GM12878 (cell line): ENCODE results near the gene ZNF423. TPM values are rescaled to one million over a fixed set of nuclear protein-coding genes. Genes with fewer than 3 reads are reported as not detected.
A peak's percentile ranks its signal among the peaks of the same experiment; 100 is the strongest.

Experiments
- ATAC-seq: fragments of 200-7000 bp; cut with Tn5 transposase; 3 replicates; pipeline ENCODE4 v1.9.1; 2020; ENCODE audit warnings: mild to moderate bottlenecking, moderate library complexity
- BruUV-seq: library from RNA; stranded (reverse); fragments of 400-500 nt; replicated peaks from 2 replicates; lab custom pipeline; 2021; lab: Mats Ljungman, UMichigan
- CTCF ChIA-PET: fragments of 300-600 bp; sonication (Branson Sonifier 250); formaldehyde crosslinking; extraction: SDS; loops from one replicate; lab custom pipeline; 2021; ENCODE audit warnings: inconsistent platforms; lab: Yijun Ruan, JAX
- POLR2A ChIA-PET: fragments of 350-600 bp; formaldehyde crosslinking; extraction: SDS; loops from one replicate; lab custom pipeline; 2021; ENCODE audit warnings: inconsistent platforms; lab: Charles Lee
- RAD21 ChIA-PET: fragments of 300-600 bp; sonication (Branson Sonifier 250); formaldehyde crosslinking; loops from one replicate; lab custom pipeline; 2023; ENCODE audit warnings: antibody characterized with exemption; ENCODE audit not compliant: unreplicated experiment; lab: Charles Lee
- SMC1A ChIA-PET: fragments of 300-600 bp; sonication (Branson Sonifier 250); formaldehyde crosslinking; loops from one replicate; lab custom pipeline; 2023; ENCODE audit not compliant: unreplicated experiment, uncharacterized antibody; lab: Charles Lee
- DNase-seq: peaks from one replicate; pipeline ENCODE4 v3.0.0-alpha.2; 2011; ENCODE audit warnings: low read depth, low spot score
- FAIRE-seq: peaks from 3 replicates; lab custom pipeline; 2011; peaks lifted over from hg19 to GRCh38; lab: Jason Lieb, UNC
- H2AFZ ChIP-seq: 2 replicates; pipeline ENCODE4 v1.6.0; 2011; ENCODE audit warnings: low read depth, low read length, control low read depth; ENCODE audit not compliant: control insufficient read depth
- H3K27ac ChIP-seq: 2 replicates; pipeline ENCODE4 v1.5.1; 2011; ENCODE audit warnings: control low read depth; ENCODE audit not compliant: control insufficient read depth, insufficient read depth
- H3K27me3 ChIP-seq, 2 experiments: replicated peaks in 1 of 2; 2 replicates each; pipeline versions ENCODE4 v1.6.0 to v1.6.1; 2011; ENCODE audit warnings: low read length in 1 of 2; ENCODE audit not compliant: control insufficient read depth in 2 of 2, insufficient read depth in 2 of 2
- H3K36me3 ChIP-seq, 2 experiments: 2 replicates each; pipeline ENCODE4 v1.5.1; 2011; ENCODE audit warnings: low read length in 1 of 2; ENCODE audit not compliant: control insufficient read depth in 2 of 2, insufficient read depth in 2 of 2
- H3K4me1 ChIP-seq: 2 replicates; pipeline ENCODE4 v1.6.1; 2011; ENCODE audit warnings: mild to moderate bottlenecking, low read length, moderate library complexity, mixed read lengths; ENCODE audit not compliant: control insufficient read depth, insufficient read depth
- H3K4me2 ChIP-seq: 2 replicates; pipeline ENCODE4 v1.6.0; 2011; ENCODE audit warnings: control low read depth; ENCODE audit not compliant: control insufficient read depth, insufficient read depth
- H3K4me3 ChIP-seq: fragments of 200-600 bp; sonication (generic); 2 replicates; pipeline ENCODE4 v1.5.1; 2016
- H3K79me2 ChIP-seq: 2 replicates; pipeline ENCODE4 v1.6.0; 2011; ENCODE audit warnings: low read length; ENCODE audit not compliant: control insufficient read depth, insufficient read depth
- H3K9ac ChIP-seq: 2 replicates; pipeline ENCODE4 v1.8.0; 2011; ENCODE audit warnings: low read length, control low read depth, mixed read lengths; ENCODE audit not compliant: control insufficient read depth, insufficient read depth
- H3K9me3 ChIP-seq: replicated peaks from 3 replicates; pipeline ENCODE4 v1.5.1; 2011; ENCODE audit warnings: mild to moderate bottlenecking, low read length; ENCODE audit not compliant: control insufficient read depth, insufficient read depth
- H4K20me1 ChIP-seq: 2 replicates; pipeline ENCODE4 v1.6.0; 2011; ENCODE audit not compliant: control insufficient read depth, insufficient read depth
- EED ChIP-seq: sonication (generic); IDR thresholded peaks from 2 replicates; pipeline ENCODE4 v1.6.1; 2016; ENCODE audit warnings: antibody characterized with exemption, low read depth
- HDAC6 ChIP-seq: fragments of 200-600 bp; sonication (generic); IDR thresholded peaks from one replicate; pipeline ENCODE4 v1.8.0; 2017; ENCODE audit warnings: antibody characterized with exemption; ENCODE audit not compliant: unreplicated experiment
- MTA2 ChIP-seq: fragments of 450-650 bp; IDR thresholded peaks from 2 replicates; pipeline ENCODE4 v1.6.1; 2016; ENCODE audit warnings: low read depth, mild to moderate bottlenecking, moderate library complexity
- RAD21 ChIP-seq: IDR thresholded peaks from 2 replicates; pipeline ENCODE4 v1.6.1; 2011; ENCODE audit warnings: mild to moderate bottlenecking, low read depth, low read length, moderate library complexity; ENCODE audit not compliant: insufficient read depth
- SMC3 ChIP-seq: IDR thresholded peaks from 2 replicates; pipeline ENCODE4 v1.6.1; 2011; ENCODE audit warnings: low read length, improper control_type of control experiment, borderline replicate concordance
- WGBS: methylation state at CpG from one replicate; pipeline ENCODE4 v1.1.6; 2016; ENCODE audit warnings: low lambda C conversion rate; ENCODE audit not compliant: insufficient replicate concordance, insufficient coverage; ENCODE audit errors: missing lambda C conversion rate; 5-methylcytosine and 5-hydroxymethylcytosine counted together
- in situ Hi-C: fragments of 300-500 bp; cut with MboI; formaldehyde crosslinking; loops from 9 replicates; pipeline ENCODE4 v1.14.3; 2018; ENCODE audit warnings: mixed read lengths
- intact Hi-C: fragments of 100-400 bp; cut with micrococcal nuclease; formaldehyde crosslinking; loops from one replicate; pipeline ENCODE4 v1.14.2; 2022; ENCODE audit not compliant: unreplicated experiment
- polyA plus RNA-seq, 11 experiments: library from polyadenylated mRNA; depleted of rRNA in 4 of 11; unstranded in 6 of 11; stranded (reverse) in 5 of 11; fragments of >200 nt; fragmentation: Nextera tagmentation in 4 of 11; fragmentation: Illumina TruSeq in 1 of 11; extraction: Ambion mirVana in 4 of 11; extraction: Trizol in 1 of 11; gene quantifications; 1 replicate in 1 of 11; 2 replicates in 10 of 11; pipeline versions ENCODE4 v1.2.1 to v1.2.3, GENCODE V29; 2011 to 2016; ENCODE audit warnings: inconsistent platforms in 2 of 11, missing spikeins in 2 of 11, low read depth in 1 of 11
- total RNA-seq, 4 experiments: library from RNA; depleted of rRNA in 3 of 4; stranded (reverse); fragments of >200 nt in 3 of 4; fragmentation: Illumina TruSeq in 1 of 4; extraction: Trizol in 1 of 4; gene quantifications; 2 replicates each; pipeline versions ENCODE4 v1.2.1 to v1.2.3, GENCODE V29; 2013 to 2021
- TF ChIP-seq, protein P1 (sequence below), 3 experiments: IDR thresholded peaks in 2 of 3; conservative IDR thresholded peaks in 1 of 3; 2 replicates each; pipeline ENCODE4 v1.5.1; 2011; ENCODE audit warnings: low read depth in 3 of 3, low read length in 3 of 3, mild to moderate bottlenecking in 3 of 3, control low read depth in 2 of 3, moderate library complexity in 2 of 3, inconsistent platforms in 1 of 3, mixed read lengths in 1 of 3; ENCODE audit not compliant: control insufficient read depth in 2 of 3, insufficient read depth in 1 of 3; ENCODE audit errors: extremely low read depth in 1 of 3

ZNF423 gene
- total and polyA plus RNA-seq, 10 of the 15 experiments (the other 5 are each of a cell fraction or from before 2014, with no cell fraction given), result 0.03 to 0.64 (median 0.10) TPM

- H3K9me3 ChIP-seq, result no peaks in the 10 kb centered on the region
- no peak for FAIRE-seq
- H3K4me2 ChIP-seq, result no peak overlapping the region
- no peak overlapping the region for H3K27ac ChIP-seq
- no peak overlapping the region for H2AFZ ChIP-seq
- SMC1A ChIA-PET, result no interaction called here
- no peak for DNase-seq
- RAD21 ChIA-PET, result interaction anchor here (1.2 kb wide), 1 partner anchor 101 kb away, joined by 5 read pairs; no protein-coding TSS in a partner anchor
- H3K27me3 ChIP-seq, result no peaks in the 10 kb centered on the region
- intact Hi-C loops (loop anchor here (1.0 to 10.0 kb wide), 3 partner anchors 101 to 430 kb away; no protein-coding TSS in a partner anchor), in situ Hi-C loops (loop anchor here (5.0 kb wide), 1 partner anchor 90 kb away; no protein-coding TSS in a partner anchor)
- ATAC-seq, result peak; percentile 89
- BruUV-seq, result no TSS peak
- POLR2A ChIA-PET, result no interaction called here
- no peak overlapping the region for H3K4me3 ChIP-seq
- H3K79me2 ChIP-seq, result no peaks in the 10 kb centered on the region
- WGBS, result 54% methylated on average over 41 of the region's 62 CpGs
- H3K4me1 ChIP-seq, result no peaks in the 10 kb centered on the region
- H3K36me3 ChIP-seq, result no peaks in the 10 kb centered on the region
- H4K20me1 ChIP-seq, result no peaks in the 10 kb centered on the region
- H3K9ac ChIP-seq, result no peak overlapping the region
- CTCF ChIA-PET, result interaction anchor here (1.1 to 3.3 kb wide), 2 partner anchors 65 to 101 kb away, joined by 3 to 17 read pairs; no protein-coding TSS in a partner anchor
- TF ChIP-seq HDAC6, result no peak
- TF ChIP-seq MTA2, result no peak
- peak; percentile 72 for TF ChIP-seq SMC3
- TF ChIP-seq RAD21, result peak; percentile 52
- no peak for TF ChIP-seq EED
- TF ChIP-seq, protein P1, sequence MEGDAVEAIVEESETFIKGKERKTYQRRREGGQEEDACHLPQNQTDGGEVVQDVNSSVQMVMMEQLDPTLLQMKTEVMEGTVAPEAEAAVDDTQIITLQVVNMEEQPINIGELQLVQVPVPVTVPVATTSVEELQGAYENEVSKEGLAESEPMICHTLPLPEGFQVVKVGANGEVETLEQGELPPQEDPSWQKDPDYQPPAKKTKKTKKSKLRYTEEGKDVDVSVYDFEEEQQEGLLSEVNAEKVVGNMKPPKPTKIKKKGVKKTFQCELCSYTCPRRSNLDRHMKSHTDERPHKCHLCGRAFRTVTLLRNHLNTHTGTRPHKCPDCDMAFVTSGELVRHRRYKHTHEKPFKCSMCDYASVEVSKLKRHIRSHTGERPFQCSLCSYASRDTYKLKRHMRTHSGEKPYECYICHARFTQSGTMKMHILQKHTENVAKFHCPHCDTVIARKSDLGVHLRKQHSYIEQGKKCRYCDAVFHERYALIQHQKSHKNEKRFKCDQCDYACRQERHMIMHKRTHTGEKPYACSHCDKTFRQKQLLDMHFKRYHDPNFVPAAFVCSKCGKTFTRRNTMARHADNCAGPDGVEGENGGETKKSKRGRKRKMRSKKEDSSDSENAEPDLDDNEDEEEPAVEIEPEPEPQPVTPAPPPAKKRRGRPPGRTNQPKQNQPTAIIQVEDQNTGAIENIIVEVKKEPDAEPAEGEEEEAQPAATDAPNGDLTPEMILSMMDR (IDR thresholded peaks at IDR 0.05 in 2 of 3, conservative IDR thresholded peaks at IDR 0.05 in 1 of 3; ENCODE audit: control insufficient read depth in 2 of 3, extremely low read depth in 1 of 3, insufficient read depth in 1 of 3, low read depth in 3 of 3, low read length in 3 of 3), result peak; percentile 62 to 84 (median 78)
Observed at GRCh38 chr16:49491771-49492761, 363.8 kb downstream of the ZNF423 start.
